HepG2 (cell line): ENCODE measurements around the gene RAI2. TPM values are rescaled to one million over a fixed set of nuclear protein-coding genes. Genes with fewer than 3 reads are reported as not detected.

Experiments
- ATAC-seq: fragments of 200-7000 bp; cut with Tn5 transposase; 3 replicates; pipeline ENCODE4 v1.9.1; 2020; ENCODE audit warnings: mild to moderate bottlenecking, moderate library complexity
- BruUV-seq: library from RNA; stranded (reverse); fragments of 400-500 nt; replicated peaks from 2 replicates; lab custom pipeline; 2021; lab: Mats Ljungman, UMichigan
- CTCF ChIA-PET: fragments of 300-600 bp; formaldehyde crosslinking; extraction: SDS; loops from one replicate; lab custom pipeline; 2021; ENCODE audit warnings: low total read pairs, inconsistent platforms, low intra/inter-chr PET ratio; lab: Yijun Ruan, JAX
- POLR2A ChIA-PET: fragments of 350-600 bp; sonication (Branson Sonifier 250); formaldehyde crosslinking; loops from one replicate; lab custom pipeline; 2020; ENCODE audit warnings: antibody characterized with exemption, inconsistent platforms; lab: Yijun Ruan, JAX
- DNase-seq: peaks from one replicate; pipeline ENCODE4 v3.0.0-alpha.2; 2015; ENCODE audit warnings: low spot score
- FAIRE-seq: peaks from 3 replicates; lab custom pipeline; 2011; peaks lifted over from hg19 to GRCh38; lab: Jason Lieb, UNC
- H2AFZ ChIP-seq: one replicate; pipeline ENCODE4 v1.6.1; 2011; ENCODE audit warnings: low read length, inconsistent platforms
- H3K27ac ChIP-seq: fragments of 300-600 bp; 3 replicates; pipeline ENCODE4 v1.8.0; 2011; ENCODE audit warnings: mixed run types, mild to moderate bottlenecking, mixed read lengths, low read length, inconsistent platforms; ENCODE audit not compliant: insufficient read depth; ENCODE audit errors: extremely low read length
- H3K27me3 ChIP-seq, 2 experiments: fragments of 200-600 bp in 1 of 2; 2 replicates in 1 of 2; 3 replicates in 1 of 2; pipeline versions ENCODE4 v1.6.0 to v1.8.0; 2011; ENCODE audit warnings: low read length in 2 of 2, mild to moderate bottlenecking in 2 of 2, moderate library complexity in 2 of 2, inconsistent platforms in 1 of 2; ENCODE audit not compliant: insufficient read depth in 2 of 2, control insufficient read depth in 1 of 2
- H3K36me3 ChIP-seq, 2 experiments: fragments of 200-600 bp in 1 of 2; replicated peaks in 1 of 2; 2 replicates in 1 of 2; 3 replicates in 1 of 2; pipeline versions ENCODE4 v1.5.1 to v1.8.0; 2011; ENCODE audit warnings: low read length in 2 of 2, inconsistent platforms in 1 of 2; ENCODE audit not compliant: insufficient read depth in 2 of 2, control insufficient read depth in 1 of 2
- H3K4me1 ChIP-seq: 2 replicates; pipeline ENCODE4 v1.5.1; 2012; ENCODE audit warnings: low read length, inconsistent platforms; ENCODE audit not compliant: insufficient read depth
- H3K4me2 ChIP-seq: 2 replicates; pipeline ENCODE4 v1.6.0; 2011; ENCODE audit warnings: low read depth, low read length, inconsistent platforms
- H3K4me3 ChIP-seq, 3 experiments: fragments of 200-600 bp in 1 of 3; sonication (generic), shearing (Covaris generic) in 1 of 3; replicated peaks in 1 of 3; 2 replicates each; pipeline ENCODE4 v1.5.1; 2011 to 2016; ENCODE audit warnings: low read length in 3 of 3, inconsistent platforms in 2 of 3, low read depth in 2 of 3, mild to moderate bottlenecking in 2 of 3, control low read depth in 1 of 3, mixed read lengths in 1 of 3; ENCODE audit not compliant: insufficient read depth in 1 of 3
- H3K79me2 ChIP-seq: one replicate; pipeline ENCODE4 v1.6.1; 2011; ENCODE audit warnings: low read length, inconsistent platforms; ENCODE audit not compliant: insufficient read depth
- H3K9ac ChIP-seq: 2 replicates; pipeline ENCODE4 v1.6.0; 2011; ENCODE audit warnings: mild to moderate bottlenecking, low read depth, low read length, inconsistent platforms; ENCODE audit not compliant: insufficient read depth
- H3K9me3 ChIP-seq: 2 replicates; pipeline ENCODE4 v1.5.1; 2012; ENCODE audit warnings: mild to moderate bottlenecking, low read length
- H4K20me1 ChIP-seq: 2 replicates; pipeline ENCODE4 v1.6.0; 2011; ENCODE audit warnings: inconsistent platforms, mild to moderate bottlenecking, low read length, moderate library complexity; ENCODE audit not compliant: insufficient read depth
- CENPBD1 ChIP-seq: sonication (generic); formaldehyde crosslinking; IDR thresholded peaks from 2 replicates; pipeline ENCODE4 v1.8.0; 2022; ENCODE audit warnings: missing genetic modification reagents, low read depth, mild to moderate bottlenecking, borderline replicate concordance
- CHD4 ChIP-seq: fragments of 200-600 bp; sonication (generic); IDR thresholded peaks from 2 replicates; pipeline ENCODE4 v1.7.0; 2017; ENCODE audit warnings: mild to moderate bottlenecking, low read length, borderline replicate concordance
- ETV5 ChIP-seq: IDR thresholded peaks from 2 replicates; pipeline ENCODE4 v1.6.1; 2018; ENCODE audit warnings: missing biosample characterization, missing genetic modification reagents, inconsistent platforms, borderline replicate concordance
- KDM5A ChIP-seq: fragments of 200-600 bp; sonication (generic); IDR thresholded peaks from 2 replicates; pipeline ENCODE4 v1.7.0; 2018; ENCODE audit warnings: antibody characterized with exemption, mild to moderate bottlenecking, low read length, borderline replicate concordance
- PBX3 ChIP-seq: sonication (generic); formaldehyde crosslinking; IDR thresholded peaks from 2 replicates; pipeline ENCODE4 v1.8.1; 2023; ENCODE audit warnings: missing genetic modification reagents, inconsistent platforms, borderline replicate concordance
- REL ChIP-seq: sonication (generic); formaldehyde crosslinking; conservative IDR thresholded peaks from 2 replicates; pipeline ENCODE4 v1.8.0; 2022; ENCODE audit warnings: mild to moderate bottlenecking, missing genetic modification reagents, moderate library complexity
- TMF1 ChIP-seq: sonication (generic); formaldehyde crosslinking; IDR thresholded peaks from 2 replicates; pipeline ENCODE4 v1.8.1; 2022; ENCODE audit warnings: low read depth, missing genetic modification reagents
- ZNF879 ChIP-seq: sonication (generic); formaldehyde crosslinking; IDR thresholded peaks from 2 replicates; pipeline ENCODE4 v1.8.1; 2023; ENCODE audit warnings: missing genetic modification reagents
- WGBS: methylation state at CpG from one replicate; pipeline ENCODE4 v1.1.6; 2017; ENCODE audit warnings: low lambda C conversion rate; 5-methylcytosine and 5-hydroxymethylcytosine counted together
- in situ Hi-C: cut with HindIII; loops from 2 replicates; pipeline ENCODE4 v1.10.0; 2017; ENCODE audit warnings: low pct_unique_long_range_greater_than_20kb; ENCODE audit not compliant: extremely low pct_ligation_motif_present
- intact Hi-C: fragments of 100-400 bp; cut with micrococcal nuclease; formaldehyde crosslinking; loops from one replicate; pipeline ENCODE4 v1.10.0; 2022; ENCODE audit not compliant: unreplicated experiment
- polyA plus RNA-seq, 8 experiments: library from polyadenylated mRNA; depleted of rRNA in 3 of 8; stranded (reverse) in 7 of 8; unstranded in 1 of 8; fragments of >200 nt; fragmentation: Illumina TruSeq in 4 of 8; extraction: Trizol in 4 of 8; gene quantifications; 2 replicates each; pipeline versions ENCODE4 v1.2.1 to v1.2.3, GENCODE V29; 2011 to 2016; ENCODE audit warnings: low read depth in 4 of 8, missing spikeins in 1 of 8, mixed read lengths in 1 of 8; ENCODE audit not compliant: insufficient read depth in 1 of 8
- total RNA-seq, 5 experiments: library from RNA; depleted of rRNA; stranded (reverse); fragments of >200 nt; fragmentation: Illumina TruSeq; extraction: Trizol; gene quantifications; 2 replicates each; pipeline ENCODE4 v1.2.3, GENCODE V29; 2016; ENCODE audit warnings: low read depth in 1 of 5

Gene RAI2
- total and polyA plus RNA-seq, 2 of the 13 experiments (the other 11 are each of a cell fraction or from before 2014, with no cell fraction given): not detected

GRCh38 chrX:17826609-17827496 is 34.2 kb downstream of the RAI2 start:
- Histone ChIP-seq H3K4me2 (no peak overlapping the region), H3K27ac (no peak overlapping the region), H3K4me1 (no peaks in the 10 kb centered on the region), H3K36me3 (no peaks in the 10 kb centered on the region), H3K79me2 (no peaks in the 10 kb centered on the region), H3K4me3 (no peak overlapping the region), H3K27me3 (no peaks in the 10 kb centered on the region), H3K9me3 (no peaks in the 10 kb centered on the region), H4K20me1 (no peaks in the 10 kb centered on the region), H3K9ac (no peak overlapping the region), H2AFZ (no peak overlapping the region)
- in situ Hi-C loops (no loop called here), intact Hi-C loops (no loop called here)
- TF ChIP-seq ETV5 (CRISPR knock-in tag) (no peak), CENPBD1 (CRISPR knock-in tag) (no peak), REL (CRISPR knock-in tag) (no peak), TMF1 (CRISPR knock-in tag) (no peak), ZNF879 (CRISPR knock-in tag) (no peak), KDM5A (no peak), CHD4 (no peak), PBX3 (CRISPR knock-in tag) (no peak)
- ChIA-PET POLR2A (no interaction called here), CTCF (no interaction called here)
- DNase-seq (no peak), FAIRE-seq (no peak), ATAC-seq (no peak)
- 0% methylated on average over 1 of the region's 5 CpGs for WGBS
- BruUV-seq: no TSS peak
